HEK293 (cell line): ENCODE measurements around the gene CSPG4.
A peak's percentile ranks its signal among the peaks of the same experiment; 100 is the strongest.

Experiments used
- CTCF ChIA-PET: fragments of 350-600 bp; formaldehyde crosslinking; extraction: SDS; loops from one replicate; lab custom pipeline; 2021; ENCODE audit warnings: antibody characterized with exemption; lab: Yijun Ruan, JAX
- POLR2A ChIA-PET: fragments of 300-600 bp; formaldehyde crosslinking; extraction: SDS; loops from one replicate; lab custom pipeline; 2020; ENCODE audit warnings: antibody characterized with exemption, inconsistent platforms; lab: Yijun Ruan, JAX
- H3K27ac ChIP-seq: fragments of 200-500 bp; sonication (Bioruptor generic); 2 replicates; pipeline ENCODE4 v1.5.1; 2014; ENCODE audit warnings: low read depth, low read length, control low read depth, inconsistent platforms; ENCODE audit errors: extremely low read depth
- H3K36me3 ChIP-seq, 2 experiments: fragments of 200-500 bp in 1 of 2; sonication (Bioruptor generic) in 1 of 2; 1 replicate in 1 of 2; 2 replicates in 1 of 2; pipeline ENCODE4 v1.5.1; 2014 to 2017; ENCODE audit warnings: inconsistent platforms in 2 of 2, low read length in 2 of 2; ENCODE audit not compliant: control insufficient read depth in 2 of 2, insufficient read depth in 1 of 2
- H3K4me1 ChIP-seq: fragments of 200-500 bp; sonication (Bioruptor generic); 2 replicates; pipeline ENCODE4 v1.5.1; 2014; ENCODE audit warnings: mild to moderate bottlenecking, low read length, inconsistent platforms; ENCODE audit not compliant: control insufficient read depth, insufficient read depth
- H3K4me3 ChIP-seq: 2 replicates; pipeline ENCODE4 v1.5.1; 2011; ENCODE audit warnings: low read depth, mild to moderate bottlenecking, control low read depth, low read length, moderate library complexity
- H3K9me3 ChIP-seq: fragments of 200-500 bp; sonication (Bioruptor generic); 2 replicates; pipeline ENCODE4 v1.5.1; 2014; ENCODE audit warnings: low read depth, low read length, inconsistent platforms; ENCODE audit not compliant: control insufficient read depth, insufficient read depth
- IKZF3 ChIP-seq: fragments of 450-650 bp; IDR thresholded peaks from 2 replicates; pipeline ENCODE4 v1.5.0; 2018; ENCODE audit warnings: missing biosample characterization, mild to moderate bottlenecking, missing genetic modification characterization, moderate library complexity
- KLF1 ChIP-seq: fragments of 450-650 bp; formaldehyde crosslinking; IDR thresholded peaks from 2 replicates; pipeline ENCODE4 v1.5.1; 2016; ENCODE audit warnings: missing biosample characterization, missing genetic modification characterization
- KLF8 ChIP-seq: fragments of 450-650 bp; formaldehyde crosslinking; IDR thresholded peaks from 2 replicates; pipeline ENCODE4 v1.5.1; 2016; ENCODE audit warnings: missing biosample characterization, missing genetic modification characterization
- TSHZ1 ChIP-seq: fragments of 450-650 bp; formaldehyde crosslinking; IDR thresholded peaks from 2 replicates; pipeline ENCODE4 v1.5.1; 2016; ENCODE audit warnings: missing biosample characterization, missing genetic modification characterization, borderline replicate concordance
- ZFHX2 ChIP-seq: fragments of 450-650 bp; formaldehyde crosslinking; conservative IDR thresholded peaks from 2 replicates; pipeline ENCODE4 v1.5.1; 2016; ENCODE audit warnings: missing biosample characterization, missing genetic modification characterization
- ZFP69B ChIP-seq: fragments of 450-650 bp; formaldehyde crosslinking; IDR thresholded peaks from 2 replicates; pipeline ENCODE4 v1.5.1; 2016; ENCODE audit warnings: missing biosample characterization, missing genetic modification characterization
- ZIC2 ChIP-seq: fragments of 450-650 bp; formaldehyde crosslinking; IDR thresholded peaks from 2 replicates; pipeline ENCODE4 v1.5.1; 2016; ENCODE audit warnings: missing biosample characterization, missing genetic modification characterization
- ZNF24 ChIP-seq: fragments of 450-650 bp; formaldehyde crosslinking; IDR thresholded peaks from 2 replicates; pipeline ENCODE4 v1.5.1; 2016; ENCODE audit warnings: missing biosample characterization, missing genetic modification characterization
- ZNF341 ChIP-seq: fragments of 450-650 bp; formaldehyde crosslinking; IDR thresholded peaks from 2 replicates; pipeline ENCODE4; 2016; ENCODE audit warnings: low read depth, missing biosample characterization, missing genetic modification characterization
- ZNF362 ChIP-seq: fragments of 450-650 bp; formaldehyde crosslinking; IDR thresholded peaks from 2 replicates; pipeline ENCODE4 v1.5.1; 2016; ENCODE audit warnings: missing biosample characterization, missing genetic modification characterization
- ZNF366 ChIP-seq: fragments of 450-650 bp; formaldehyde crosslinking; conservative IDR thresholded peaks from 2 replicates; pipeline ENCODE4 v1.5.1; 2016; ENCODE audit warnings: missing biosample characterization, missing genetic modification characterization
- ZNF600 ChIP-seq: fragments of 450-650 bp; formaldehyde crosslinking; IDR thresholded peaks from 2 replicates; pipeline ENCODE4 v1.5.1; 2016; ENCODE audit warnings: missing biosample characterization, missing genetic modification characterization
- ZXDB ChIP-seq: fragments of 450-650 bp; formaldehyde crosslinking; IDR thresholded peaks from 2 replicates; pipeline ENCODE4 v1.5.1; 2016; ENCODE audit warnings: missing biosample characterization, missing genetic modification characterization
- TF ChIP-seq, protein P1 (sequence below): fragments of 450-650 bp; formaldehyde crosslinking; IDR thresholded peaks from 2 replicates; pipeline ENCODE4 v1.5.1; 2017; ENCODE audit warnings: missing biosample characterization, missing genetic modification characterization
- TF ChIP-seq, protein P2 (sequence below): fragments of 450-650 bp; formaldehyde crosslinking; IDR thresholded peaks from 2 replicates; pipeline ENCODE4 v1.5.1; 2016; ENCODE audit warnings: missing biosample characterization, missing genetic modification characterization, borderline replicate concordance
- TF ChIP-seq, protein P3 (sequence below): fragments of 450-650 bp; formaldehyde crosslinking; IDR thresholded peaks from 2 replicates; pipeline ENCODE4 v1.5.1; 2017; ENCODE audit warnings: missing biosample characterization, missing genetic modification characterization
- TF ChIP-seq, protein P4 (sequence below): fragments of 450-650 bp; formaldehyde crosslinking; IDR thresholded peaks from 2 replicates; pipeline ENCODE4 v1.5.1; 2016; ENCODE audit warnings: missing biosample characterization, missing genetic modification characterization

The CSPG4 gene

GRCh38 chr15:75640483-75641178 is 72.0 kb downstream of the CSPG4 start (continued):
- TF ChIP-seq TSHZ1 (tag by site-specific recombination) (0 out of 2 replicates have a peak, but pooled peaks have one; percentile 6), ZNF600 (tag by site-specific recombination) (no peak), IKZF3 (tag by site-specific recombination) (peak; percentile 21; the same call in 1 of the 2 replicates)

DNA sequence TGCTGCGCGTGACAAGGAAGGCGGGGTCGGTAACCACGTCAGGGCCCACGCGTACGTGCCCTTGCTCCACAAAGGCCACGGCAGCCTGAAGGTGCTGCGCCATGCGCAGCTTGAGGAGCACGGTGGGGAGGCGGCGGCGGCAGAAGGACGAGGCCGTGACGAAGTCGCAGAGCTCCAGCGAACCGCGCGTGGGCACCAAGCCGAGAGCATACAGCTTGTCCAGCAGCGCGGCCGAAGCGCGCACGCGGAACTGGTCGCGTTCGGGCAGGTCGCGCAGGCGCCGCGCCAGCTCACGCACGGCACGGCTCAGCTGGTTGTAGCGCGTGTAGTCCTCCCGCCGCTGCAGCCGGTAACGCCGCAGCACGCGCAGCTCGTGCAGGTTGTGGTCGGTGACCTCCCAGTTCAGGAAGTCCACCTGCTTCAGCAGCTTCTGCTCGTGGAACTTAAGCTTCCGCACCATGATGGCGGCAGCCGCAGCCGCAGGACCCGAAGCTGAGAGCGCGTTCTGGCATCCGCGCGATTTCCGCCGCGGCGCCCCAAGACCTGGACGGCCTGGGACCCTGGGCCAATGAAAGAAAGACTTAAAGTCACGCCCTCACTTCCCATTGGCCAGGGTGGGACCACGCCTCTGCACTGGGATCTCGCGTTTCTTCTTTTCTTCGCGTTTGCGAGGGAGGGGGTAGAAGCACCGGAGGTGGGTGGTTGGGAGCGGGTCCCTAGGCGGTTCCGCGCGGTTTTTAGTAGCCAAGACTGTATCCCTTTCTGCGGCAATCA is 72.8 kb downstream of the CSPG4 start, which contains the start of gene IMP3:
IMP3 (minus strand) TSS at position 516 of the 774 bp plus-strand sequence; CDS start at position 460, 56 bp downstream.
- Histone ChIP-seq H3K4me1 (peaks cover 7% of the 10 kb centered on the region), H3K4me3 (peak within 1 kb of the TSS; percentile 58), H3K27ac (peak within 1 kb of the TSS; percentile 94), H3K36me3 (peaks cover 6% of the 10 kb centered on the region in 2 experiments; a peak in 2 of 3 replicates), H3K9me3 (no peaks in the 10 kb centered on the region)
- ChIA-PET POLR2A (interaction anchor here (0.6 to 4.4 kb wide), 32 partner anchors 7 to 645 kb away, joined by 3 to 94 read pairs (median 4); partner anchors contain the start of genes MAN2C1, NEIL1, PTPN9 and SCAMP5), CTCF (interaction anchor here (0.5 to 5.8 kb wide), 13 partner anchors 11 to 865 kb away, joined by 3 to 47 read pairs (median 4); partner anchors contain the start of genes C15orf39, MAN2C1 and SNUPN)
- TF ChIP-seq ZXDB (tag by site-specific recombination) (peak; percentile 78), ZNF24 (tag by site-specific recombination) (0 out of 2 replicates have a peak, but pooled peaks have one; percentile 46), ZNF341 (peak; percentile 90), ZNF362 (no peak), ZFHX2 (peak; percentile 86), KLF8 (tag by site-specific recombination) (peak; percentile 86), ZNF366 (tag by site-specific recombination) (peak; percentile 93), ZFP69B (tag by site-specific recombination) (peak; percentile 35; the same call in 1 of the 2 replicates), ZIC2 (peak; percentile 34; the same call in 1 of the 2 replicates), KLF1 (tag by site-specific recombination) (peak; percentile 67)
- TF ChIP-seq, protein P1, sequence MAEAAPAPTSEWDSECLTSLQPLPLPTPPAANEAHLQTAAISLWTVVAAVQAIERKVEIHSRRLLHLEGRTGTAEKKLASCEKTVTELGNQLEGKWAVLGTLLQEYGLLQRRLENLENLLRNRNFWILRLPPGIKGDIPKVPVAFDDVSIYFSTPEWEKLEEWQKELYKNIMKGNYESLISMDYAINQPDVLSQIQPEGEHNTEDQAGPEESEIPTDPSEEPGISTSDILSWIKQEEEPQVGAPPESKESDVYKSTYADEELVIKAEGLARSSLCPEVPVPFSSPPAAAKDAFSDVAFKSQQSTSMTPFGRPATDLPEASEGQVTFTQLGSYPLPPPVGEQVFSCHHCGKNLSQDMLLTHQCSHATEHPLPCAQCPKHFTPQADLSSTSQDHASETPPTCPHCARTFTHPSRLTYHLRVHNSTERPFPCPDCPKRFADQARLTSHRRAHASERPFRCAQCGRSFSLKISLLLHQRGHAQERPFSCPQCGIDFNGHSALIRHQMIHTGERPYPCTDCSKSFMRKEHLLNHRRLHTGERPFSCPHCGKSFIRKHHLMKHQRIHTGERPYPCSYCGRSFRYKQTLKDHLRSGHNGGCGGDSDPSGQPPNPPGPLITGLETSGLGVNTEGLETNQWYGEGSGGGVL (tag by site-specific recombination): peak; percentile 81
- TF ChIP-seq, protein P2, sequence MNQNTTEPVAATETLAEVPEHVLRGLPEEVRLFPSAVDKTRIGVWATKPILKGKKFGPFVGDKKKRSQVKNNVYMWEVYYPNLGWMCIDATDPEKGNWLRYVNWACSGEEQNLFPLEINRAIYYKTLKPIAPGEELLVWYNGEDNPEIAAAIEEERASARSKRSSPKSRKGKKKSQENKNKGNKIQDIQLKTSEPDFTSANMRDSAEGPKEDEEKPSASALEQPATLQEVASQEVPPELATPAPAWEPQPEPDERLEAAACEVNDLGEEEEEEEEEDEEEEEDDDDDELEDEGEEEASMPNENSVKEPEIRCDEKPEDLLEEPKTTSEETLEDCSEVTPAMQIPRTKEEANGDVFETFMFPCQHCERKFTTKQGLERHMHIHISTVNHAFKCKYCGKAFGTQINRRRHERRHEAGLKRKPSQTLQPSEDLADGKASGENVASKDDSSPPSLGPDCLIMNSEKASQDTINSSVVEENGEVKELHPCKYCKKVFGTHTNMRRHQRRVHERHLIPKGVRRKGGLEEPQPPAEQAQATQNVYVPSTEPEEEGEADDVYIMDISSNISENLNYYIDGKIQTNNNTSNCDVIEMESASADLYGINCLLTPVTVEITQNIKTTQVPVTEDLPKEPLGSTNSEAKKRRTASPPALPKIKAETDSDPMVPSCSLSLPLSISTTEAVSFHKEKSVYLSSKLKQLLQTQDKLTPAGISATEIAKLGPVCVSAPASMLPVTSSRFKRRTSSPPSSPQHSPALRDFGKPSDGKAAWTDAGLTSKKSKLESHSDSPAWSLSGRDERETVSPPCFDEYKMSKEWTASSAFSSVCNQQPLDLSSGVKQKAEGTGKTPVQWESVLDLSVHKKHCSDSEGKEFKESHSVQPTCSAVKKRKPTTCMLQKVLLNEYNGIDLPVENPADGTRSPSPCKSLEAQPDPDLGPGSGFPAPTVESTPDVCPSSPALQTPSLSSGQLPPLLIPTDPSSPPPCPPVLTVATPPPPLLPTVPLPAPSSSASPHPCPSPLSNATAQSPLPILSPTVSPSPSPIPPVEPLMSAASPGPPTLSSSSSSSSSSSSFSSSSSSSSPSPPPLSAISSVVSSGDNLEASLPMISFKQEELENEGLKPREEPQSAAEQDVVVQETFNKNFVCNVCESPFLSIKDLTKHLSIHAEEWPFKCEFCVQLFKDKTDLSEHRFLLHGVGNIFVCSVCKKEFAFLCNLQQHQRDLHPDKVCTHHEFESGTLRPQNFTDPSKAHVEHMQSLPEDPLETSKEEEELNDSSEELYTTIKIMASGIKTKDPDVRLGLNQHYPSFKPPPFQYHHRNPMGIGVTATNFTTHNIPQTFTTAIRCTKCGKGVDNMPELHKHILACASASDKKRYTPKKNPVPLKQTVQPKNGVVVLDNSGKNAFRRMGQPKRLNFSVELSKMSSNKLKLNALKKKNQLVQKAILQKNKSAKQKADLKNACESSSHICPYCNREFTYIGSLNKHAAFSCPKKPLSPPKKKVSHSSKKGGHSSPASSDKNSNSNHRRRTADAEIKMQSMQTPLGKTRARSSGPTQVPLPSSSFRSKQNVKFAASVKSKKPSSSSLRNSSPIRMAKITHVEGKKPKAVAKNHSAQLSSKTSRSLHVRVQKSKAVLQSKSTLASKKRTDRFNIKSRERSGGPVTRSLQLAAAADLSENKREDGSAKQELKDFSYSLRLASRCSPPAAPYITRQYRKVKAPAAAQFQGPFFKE (tag by site-specific recombination): peak; percentile 98
- TF ChIP-seq, protein P3, sequence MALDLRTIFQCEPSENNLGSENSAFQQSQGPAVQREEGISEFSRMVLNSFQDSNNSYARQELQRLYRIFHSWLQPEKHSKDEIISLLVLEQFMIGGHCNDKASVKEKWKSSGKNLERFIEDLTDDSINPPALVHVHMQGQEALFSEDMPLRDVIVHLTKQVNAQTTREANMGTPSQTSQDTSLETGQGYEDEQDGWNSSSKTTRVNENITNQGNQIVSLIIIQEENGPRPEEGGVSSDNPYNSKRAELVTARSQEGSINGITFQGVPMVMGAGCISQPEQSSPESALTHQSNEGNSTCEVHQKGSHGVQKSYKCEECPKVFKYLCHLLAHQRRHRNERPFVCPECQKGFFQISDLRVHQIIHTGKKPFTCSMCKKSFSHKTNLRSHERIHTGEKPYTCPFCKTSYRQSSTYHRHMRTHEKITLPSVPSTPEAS (tag by site-specific recombination): peak; percentile 18; the same call in 1 of the 2 replicates
- TF ChIP-seq, protein P4, sequence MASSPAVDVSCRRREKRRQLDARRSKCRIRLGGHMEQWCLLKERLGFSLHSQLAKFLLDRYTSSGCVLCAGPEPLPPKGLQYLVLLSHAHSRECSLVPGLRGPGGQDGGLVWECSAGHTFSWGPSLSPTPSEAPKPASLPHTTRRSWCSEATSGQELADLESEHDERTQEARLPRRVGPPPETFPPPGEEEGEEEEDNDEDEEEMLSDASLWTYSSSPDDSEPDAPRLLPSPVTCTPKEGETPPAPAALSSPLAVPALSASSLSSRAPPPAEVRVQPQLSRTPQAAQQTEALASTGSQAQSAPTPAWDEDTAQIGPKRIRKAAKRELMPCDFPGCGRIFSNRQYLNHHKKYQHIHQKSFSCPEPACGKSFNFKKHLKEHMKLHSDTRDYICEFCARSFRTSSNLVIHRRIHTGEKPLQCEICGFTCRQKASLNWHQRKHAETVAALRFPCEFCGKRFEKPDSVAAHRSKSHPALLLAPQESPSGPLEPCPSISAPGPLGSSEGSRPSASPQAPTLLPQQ (tag by site-specific recombination): peak; percentile 78
